HG03196 (cell line): ENCODE results near the gene NPY.

Experiments
- ATAC-seq: cut with Tn5 transposase; IDR thresholded peaks from one replicate; pipeline ENCODE4 v1.9.1; 2021; ENCODE audit not compliant: unreplicated experiment

Gene NPY

DNA sequence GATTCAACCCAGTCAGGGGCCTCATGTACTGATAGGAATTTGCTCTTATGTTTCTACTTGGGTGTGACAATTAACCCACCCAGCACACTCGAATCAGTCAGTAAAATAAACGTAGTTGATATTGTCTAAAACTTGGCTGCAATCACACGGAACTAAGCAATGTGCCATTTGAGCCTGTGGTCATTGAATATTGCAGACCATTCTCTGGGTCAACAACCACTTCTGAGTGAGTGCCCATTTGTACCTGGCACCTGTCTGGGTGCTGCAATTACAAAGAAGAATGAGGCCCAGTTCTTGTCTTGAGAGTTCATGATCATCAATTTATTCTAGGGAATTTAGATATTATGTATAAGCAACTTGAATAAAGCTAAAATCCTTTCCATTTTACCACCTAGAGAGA lies 29.8 kb downstream of the NPY start:
- ATAC-seq = no peak

DNA sequence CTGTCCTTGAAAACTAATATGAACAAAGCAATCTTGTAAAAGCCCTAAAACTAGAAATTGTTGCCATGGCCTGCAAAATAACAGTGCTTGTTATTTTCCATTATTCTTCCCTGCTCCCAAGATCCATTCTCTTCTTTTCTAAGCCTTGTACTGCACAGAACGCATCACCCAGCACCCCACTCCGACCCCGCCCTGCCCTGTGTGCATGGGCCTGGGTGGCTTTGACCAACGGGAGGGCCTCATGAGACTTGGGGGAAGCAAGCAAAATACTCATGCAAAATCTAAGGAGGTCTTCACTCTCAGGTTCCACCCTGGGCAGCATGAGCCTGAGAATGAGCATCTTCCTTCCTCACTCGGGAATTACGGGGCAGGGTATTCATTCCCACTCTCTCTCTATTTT lies 32.4 kb downstream of the NPY start:
- no peak for ATAC-seq

DNA sequence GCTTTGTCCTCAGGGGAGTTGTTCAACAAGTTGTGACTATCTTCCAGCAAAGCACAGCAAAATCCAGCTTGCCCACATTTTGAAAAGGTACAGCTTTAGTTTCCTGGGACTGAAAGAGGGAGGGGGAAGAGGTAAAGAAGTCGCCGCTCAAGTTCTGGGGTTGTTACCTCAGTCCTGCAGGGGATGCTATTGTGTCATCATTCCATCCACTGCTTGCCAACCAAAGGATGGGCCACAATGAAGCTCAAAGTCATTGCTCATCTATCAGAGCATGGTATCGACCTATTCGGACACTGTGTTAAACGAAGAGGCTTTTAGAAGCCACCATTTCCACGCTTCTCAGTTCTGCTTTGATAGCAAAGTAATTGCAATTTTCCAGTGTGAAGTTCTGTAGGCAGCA lies 34.3 kb downstream of the NPY start:
- no peak for ATAC-seq

DNA sequence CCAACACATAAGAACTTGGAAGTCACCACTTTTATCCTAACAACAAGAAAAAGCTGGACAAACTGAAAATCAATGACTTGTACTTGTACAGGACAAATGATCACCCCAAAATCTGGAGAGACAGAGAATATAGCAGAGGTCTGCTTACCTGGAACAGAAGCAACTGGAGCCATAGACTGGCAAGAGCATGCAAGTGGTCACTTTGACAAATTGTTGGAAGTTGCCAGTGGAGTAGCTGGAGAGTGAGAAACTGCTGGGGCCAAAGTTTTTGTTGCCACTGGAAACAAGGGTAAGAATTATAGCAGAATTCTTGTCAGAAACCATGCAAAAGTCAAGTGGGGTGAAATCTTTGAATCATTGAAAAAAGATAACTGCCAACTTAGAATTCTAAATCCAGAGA lies 35.2 kb downstream of the NPY start:
- no peak for ATAC-seq

DNA sequence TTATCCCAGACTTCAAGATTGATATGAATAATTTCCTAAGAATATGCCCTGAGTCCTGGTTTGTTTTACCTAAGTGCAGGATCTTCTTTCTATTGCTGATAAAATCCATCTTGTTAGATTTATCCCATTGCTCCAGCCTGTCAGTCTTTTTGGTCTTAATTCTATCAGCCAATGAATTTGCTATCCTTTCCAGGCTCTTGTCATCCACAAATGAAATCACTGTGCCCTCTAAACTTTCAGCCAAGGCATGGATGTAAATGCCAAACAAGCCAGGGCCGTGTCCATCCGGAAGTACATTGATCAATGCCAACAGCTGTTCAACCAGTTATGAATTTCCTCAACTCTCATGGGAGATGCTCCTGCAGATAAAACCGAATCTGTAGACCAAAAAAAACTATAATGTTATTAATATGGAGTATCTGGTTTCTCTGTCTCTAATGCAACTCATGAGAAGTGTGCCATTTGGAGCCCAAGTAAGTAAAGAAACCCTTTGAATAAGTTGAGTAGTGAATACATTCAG lies 40.0 kb downstream of the NPY start:
- ATAC-seq = no peak

DNA sequence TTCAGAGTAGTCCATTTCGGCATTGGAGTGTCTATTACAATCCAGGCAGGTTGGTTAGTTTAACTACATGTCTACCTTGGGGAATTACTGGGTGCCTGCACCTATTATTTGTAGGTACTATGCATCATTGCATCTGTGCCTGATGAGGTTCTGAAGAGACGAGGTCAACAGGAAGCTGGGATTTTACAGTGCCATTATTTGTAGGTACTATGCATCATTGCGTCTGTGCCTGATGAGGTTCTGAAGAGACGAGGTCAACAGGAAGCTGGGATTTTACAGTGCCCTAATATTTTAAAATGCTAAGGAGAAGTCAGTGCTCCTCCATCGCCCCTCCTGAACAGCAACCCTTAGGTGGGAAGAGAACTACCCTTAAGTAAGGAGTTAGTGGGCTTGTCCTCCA lies 41.7 kb downstream of the NPY start:
- ATAC-seq = peak; percentile 91

DNA sequence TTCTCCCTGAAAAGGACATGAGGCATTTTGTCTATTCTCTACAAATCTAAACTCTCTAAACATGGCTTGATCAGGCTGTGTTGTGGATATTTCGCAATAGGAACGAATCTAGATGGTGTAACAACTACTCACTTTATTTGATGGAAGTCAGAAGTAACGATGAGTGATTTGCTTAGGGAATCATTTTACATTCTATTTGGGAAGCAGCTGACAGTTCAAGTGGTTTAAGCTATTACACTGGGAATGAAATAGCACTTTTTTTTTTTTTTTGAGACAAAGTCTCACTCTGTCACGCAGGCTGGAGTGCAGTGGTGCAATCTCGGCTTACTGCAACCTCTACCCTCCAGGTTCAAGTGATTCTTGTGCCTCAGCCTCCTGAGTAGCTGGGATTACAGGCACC lies 44.1 kb downstream of the NPY start:
- ATAC-seq = no peak

DNA sequence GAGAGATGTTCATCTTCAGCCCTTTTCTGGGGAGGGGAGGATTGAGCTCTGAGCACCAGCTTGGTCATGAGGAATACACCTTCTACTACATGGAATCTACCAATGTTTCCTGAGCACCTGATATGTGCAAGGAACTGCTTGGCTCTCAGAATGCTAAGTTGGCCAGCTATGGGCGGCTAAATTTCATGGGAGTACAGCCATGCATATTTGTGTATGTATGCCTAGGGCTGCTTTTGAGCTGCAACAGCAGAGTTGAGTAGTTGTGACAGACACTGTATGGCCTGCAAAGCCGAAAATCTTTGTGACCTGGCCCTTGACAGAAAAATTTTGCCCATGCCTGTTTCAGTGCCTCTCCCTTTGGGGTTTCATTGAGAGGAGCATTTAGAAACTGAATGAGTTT lies 44.9 kb downstream of the NPY start:
- ATAC-seq = no peak

DNA sequence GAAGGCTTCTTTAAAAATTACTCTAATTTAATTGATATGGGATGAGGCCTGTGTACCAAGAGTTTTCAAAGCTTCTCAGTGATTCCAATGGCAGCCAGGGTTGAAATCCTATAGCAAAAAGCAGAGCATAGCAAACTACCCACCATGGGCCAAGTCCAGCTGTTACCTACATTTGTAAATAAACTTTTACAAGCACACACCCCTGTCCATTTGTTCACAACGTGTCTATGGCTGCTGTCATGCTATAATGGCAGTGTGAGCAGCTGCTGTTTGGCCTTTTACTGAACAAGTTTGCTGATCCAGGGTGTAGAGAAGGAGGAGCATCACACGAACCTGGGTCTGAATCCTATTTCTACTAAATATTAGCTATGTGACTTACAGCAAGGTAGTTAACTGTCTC lies 50.0 kb downstream of the NPY start:
- ATAC-seq = no peak

DNA sequence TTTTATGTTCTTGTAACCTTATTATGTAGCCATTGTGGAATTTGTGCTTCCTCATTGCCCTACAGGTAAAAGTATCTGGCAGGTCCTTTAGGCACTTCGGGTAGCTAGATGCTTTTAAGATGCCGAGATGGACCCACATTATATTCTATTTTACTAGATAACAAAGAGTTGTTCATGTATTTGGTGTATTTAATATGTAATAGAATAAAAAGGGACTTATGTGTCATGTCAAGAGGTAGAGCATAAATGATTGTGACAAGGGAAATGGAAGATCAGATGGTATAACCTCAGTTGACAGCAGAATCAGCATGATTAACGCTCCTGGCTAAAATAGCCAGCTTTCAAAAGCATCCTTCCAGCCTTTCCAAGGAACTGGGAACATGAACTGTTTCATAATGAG lies 50.6 kb downstream of the NPY start:
- ATAC-seq = no peak

DNA sequence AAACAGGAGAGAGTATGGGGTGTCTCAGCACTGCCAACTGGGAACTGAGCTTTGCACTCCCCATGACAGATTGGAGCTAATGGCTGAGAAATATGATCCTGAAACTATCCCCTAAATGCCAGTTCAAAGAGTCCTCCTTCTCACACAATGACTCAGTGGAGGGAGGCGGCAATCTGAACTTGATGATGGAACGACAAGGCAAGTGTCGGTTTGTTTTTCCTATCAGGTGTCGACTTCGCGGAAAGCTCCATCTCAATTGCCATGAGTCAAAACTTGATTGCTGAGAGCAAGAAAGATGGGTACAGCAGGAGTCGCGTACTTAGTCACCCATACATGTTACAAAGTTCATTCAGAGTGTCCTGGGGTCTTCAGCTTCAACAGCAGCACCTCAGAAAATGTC lies 52.5 kb downstream of the NPY start:
- no peak for ATAC-seq

DNA sequence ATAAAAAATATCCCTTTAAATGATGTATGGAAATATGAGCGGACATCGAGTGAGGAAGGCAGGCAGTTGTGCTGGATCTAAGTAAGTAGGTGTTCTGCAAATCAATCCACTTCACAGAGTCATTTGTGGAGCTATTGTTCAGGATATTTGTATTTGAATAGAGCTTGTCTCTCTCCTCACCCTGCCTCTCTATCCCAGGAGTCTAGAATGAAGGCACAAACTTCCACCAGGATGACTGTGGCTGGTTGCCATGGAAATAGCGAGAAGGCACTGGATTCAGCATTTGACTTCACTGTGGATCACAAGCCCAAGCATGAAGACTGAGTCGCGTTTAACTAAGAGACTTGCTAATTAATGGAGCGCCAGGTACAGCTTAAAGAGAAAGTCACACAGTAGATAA lies 53.2 kb downstream of the NPY start:
- ATAC-seq = no peak

DNA sequence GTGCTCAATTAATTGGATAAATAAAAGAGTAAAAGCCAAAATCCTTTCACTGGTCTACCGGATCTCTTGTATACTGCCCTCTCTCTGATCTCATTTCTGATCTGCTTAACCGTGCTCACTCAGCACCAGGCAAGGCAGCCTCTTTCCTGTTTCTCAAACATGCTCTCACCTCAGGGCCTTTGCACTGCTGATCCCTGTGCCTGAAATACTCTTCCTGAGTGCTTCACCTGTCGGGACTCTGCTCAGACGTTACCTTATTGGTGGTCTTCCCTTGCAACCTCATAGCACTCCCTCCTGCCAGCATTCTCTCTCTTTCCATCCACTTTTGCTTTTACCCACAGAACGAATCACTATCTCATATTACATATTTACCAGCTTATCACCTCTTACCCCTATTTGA lies 55.6 kb downstream of the NPY start:
- ATAC-seq = no peak

DNA sequence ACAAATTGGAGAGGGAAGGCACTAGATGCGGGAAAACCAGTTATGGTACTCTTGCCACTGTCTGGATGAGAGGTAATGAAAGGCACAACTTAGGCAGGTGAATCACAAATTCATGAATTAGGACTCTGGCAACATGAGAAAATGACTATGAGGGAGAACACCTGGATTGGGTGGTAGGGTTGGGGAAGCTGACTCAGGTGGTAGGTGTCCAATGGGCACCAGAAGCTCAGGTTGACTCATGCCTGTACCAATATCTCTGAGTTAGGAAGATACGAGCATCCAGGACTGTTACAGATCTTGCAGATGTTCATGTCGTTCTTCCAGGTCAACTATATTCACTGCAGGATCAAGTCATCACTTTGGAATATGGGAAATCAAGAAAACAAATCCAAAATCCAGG lies 56.7 kb downstream of the NPY start:
- ATAC-seq = no peak
